Mesendoderm (in vitro differentiated cells): Measurements from ENCODE around the gene LRIG2.

ENCODE experiments used
- DNase-seq: peaks from one replicate; pipeline ENCODE4 v3.0.0; 2013
- H2AK5ac ChIP-seq: 2 replicates; pipeline ENCODE4 v1.6.1; 2013; ENCODE audit warnings: low read length, inconsistent platforms
- H2BK120ac ChIP-seq: 2 replicates; pipeline ENCODE4 v1.6.1; 2013; ENCODE audit warnings: low read depth, mild to moderate bottlenecking, low read length, moderate library complexity, mixed read lengths
- H2BK15ac ChIP-seq: replicated peaks from 2 replicates; pipeline ENCODE4 v1.6.1; 2013; ENCODE audit warnings: low read depth, mild to moderate bottlenecking, moderate library complexity
- H2BK5ac ChIP-seq: 2 replicates; pipeline ENCODE4 v1.6.1; 2013; ENCODE audit warnings: low read length, inconsistent platforms
- H3K18ac ChIP-seq: 2 replicates; pipeline ENCODE4 v1.6.1; 2013; ENCODE audit warnings: mild to moderate bottlenecking, low read length, mixed read lengths
- H3K23ac ChIP-seq: one replicate; pipeline ENCODE4 v1.6.1; 2013; ENCODE audit warnings: low read length
- H3K27ac ChIP-seq: 2 replicates; pipeline ENCODE4 v1.5.1; 2013; ENCODE audit warnings: low read depth, mild to moderate bottlenecking, inconsistent platforms, low read length, moderate library complexity
- H3K27me3 ChIP-seq: 2 replicates; pipeline ENCODE4 v1.6.1; 2013; ENCODE audit warnings: low read length, control low read depth, mild to moderate bottlenecking, inconsistent platforms; ENCODE audit not compliant: insufficient read depth, poor library complexity
- H3K36me3 ChIP-seq: 2 replicates; pipeline ENCODE4 v1.6.1; 2013; ENCODE audit warnings: low read length, inconsistent platforms; ENCODE audit not compliant: control insufficient read depth, insufficient read depth
- H3K4ac ChIP-seq: one replicate; pipeline ENCODE4 v1.6.1; 2013; ENCODE audit warnings: low read depth, mild to moderate bottlenecking, low read length, moderate library complexity
- H3K4me1 ChIP-seq: 2 replicates; pipeline ENCODE4 v1.6.1; 2013; ENCODE audit warnings: low read depth, low read length, inconsistent platforms; ENCODE audit not compliant: control insufficient read depth
- H3K4me2 ChIP-seq: 2 replicates; pipeline ENCODE4 v1.6.1; 2013; ENCODE audit warnings: low read length
- H3K4me3 ChIP-seq: 2 replicates; pipeline ENCODE4 v1.5.1; 2013; ENCODE audit warnings: mild to moderate bottlenecking, low read length
- H3K56ac ChIP-seq: one replicate; pipeline ENCODE4 v1.6.1; 2013; ENCODE audit warnings: low read length
- H3K79me1 ChIP-seq: 2 replicates; pipeline ENCODE4 v1.6.1; 2013; ENCODE audit warnings: low read length, inconsistent platforms
- H3K79me2 ChIP-seq: 2 replicates; pipeline ENCODE4 v1.6.1; 2013; ENCODE audit warnings: mild to moderate bottlenecking, low read length; ENCODE audit not compliant: control insufficient read depth, insufficient read depth
- H3K9ac ChIP-seq: 2 replicates; pipeline ENCODE4 v1.6.1; 2013; ENCODE audit warnings: low read length, inconsistent platforms
- H4K5ac ChIP-seq: one replicate; pipeline ENCODE4 v1.6.1; 2013; ENCODE audit warnings: low read length
- H4K8ac ChIP-seq: one replicate; pipeline ENCODE4 v1.6.1; 2013; ENCODE audit warnings: low read depth, mild to moderate bottlenecking, control low read depth, low read length, moderate library complexity
- WGBS: extraction: QIAGEN DNeasy Blood & Tissue Kit; methylation state at CpG from one replicate; pipeline ENCODE4 v1.1.7; 2013; ENCODE audit warnings: low lambda C conversion rate, missing lambda C conversion rate; ENCODE audit not compliant: insufficient coverage; ENCODE audit errors: extremely low coverage; 5-methylcytosine and 5-hydroxymethylcytosine counted together

Gene LRIG2

GRCh38 chr1:113090051-113090450, 17.1 kb downstream of the LRIG2 start:
- H2AK5ac ChIP-seq = no peak overlapping the region
- H2BK15ac ChIP-seq = no peak overlapping the region
- H3K18ac ChIP-seq = no peak overlapping the region
- WGBS = 100% methylated on average over 1 of the region's 1 CpG
- no peak overlapping the region for H3K4me2 ChIP-seq
- no peaks in the 10 kb centered on the region for H3K36me3 ChIP-seq
- no peak overlapping the region for H3K56ac ChIP-seq
- H3K4ac ChIP-seq = no peak overlapping the region
- no peak overlapping the region for H3K4me3 ChIP-seq
- no peak overlapping the region for H3K9ac ChIP-seq
- no peak overlapping the region for H4K8ac ChIP-seq
- H2BK5ac ChIP-seq = no peak overlapping the region
- H2BK120ac ChIP-seq = no peak overlapping the region
- H4K5ac ChIP-seq = no peak overlapping the region
- no peaks in the 10 kb centered on the region for H3K27me3 ChIP-seq
- DNase-seq = no peak
- H3K27ac ChIP-seq = no peak overlapping the region
- H3K79me1 ChIP-seq = peaks cover 3% of the 10 kb centered on the region
- H3K79me2 ChIP-seq = peaks cover 10% of the 10 kb centered on the region
- H3K4me1 ChIP-seq = no peaks in the 10 kb centered on the region
- H3K23ac ChIP-seq = no peak overlapping the region

GRCh38 chr1:113091988-113092594, 19.1 kb downstream of the LRIG2 start:
- no peak overlapping the region for H2AK5ac ChIP-seq
- H3K36me3 ChIP-seq = no peaks in the 10 kb centered on the region
- H3K79me2 ChIP-seq = peaks cover 4% of the 10 kb centered on the region
- H3K23ac ChIP-seq = no peak overlapping the region
- H2BK120ac ChIP-seq = no peak overlapping the region
- H3K4me3 ChIP-seq = no peak overlapping the region
- no peak overlapping the region for H3K4me2 ChIP-seq
- no peak overlapping the region for H2BK5ac ChIP-seq
- no peak overlapping the region for H4K5ac ChIP-seq
- no peak overlapping the region for H3K27ac ChIP-seq
- no peaks in the 10 kb centered on the region for H3K4me1 ChIP-seq
- no peak overlapping the region for H2BK15ac ChIP-seq
- no peak overlapping the region for H3K4ac ChIP-seq
- no peak overlapping the region for H3K18ac ChIP-seq
- WGBS = no CpG with 5 or more reads among the region's 1 CpG
- H3K9ac ChIP-seq = no peak overlapping the region
- H3K56ac ChIP-seq = no peak overlapping the region
- DNase-seq = no peak
- no peak overlapping the region for H4K8ac ChIP-seq
- no peaks in the 10 kb centered on the region for H3K79me1 ChIP-seq
- no peaks in the 10 kb centered on the region for H3K27me3 ChIP-seq

GRCh38 chr1:113094506-113094905, 21.5 kb downstream of the LRIG2 start:
- H3K27me3 ChIP-seq = no peaks in the 10 kb centered on the region
- H3K79me2 ChIP-seq = no peaks in the 10 kb centered on the region
- no peak overlapping the region for H3K56ac ChIP-seq
- no peak overlapping the region for H3K27ac ChIP-seq
- H3K23ac ChIP-seq = no peak overlapping the region
- no peak overlapping the region for H4K8ac ChIP-seq
- no peak for DNase-seq
- no peak overlapping the region for H2BK5ac ChIP-seq
- no peak overlapping the region for H3K4me2 ChIP-seq
- H3K4ac ChIP-seq = no peak overlapping the region
- H3K18ac ChIP-seq = no peak overlapping the region
- H2BK15ac ChIP-seq = no peak overlapping the region
- H3K4me3 ChIP-seq = no peak overlapping the region
- H3K9ac ChIP-seq = no peak overlapping the region
- no CpG with 5 or more reads among the region's 4 CpGs for WGBS
- H3K79me1 ChIP-seq = no peaks in the 10 kb centered on the region
- H3K4me1 ChIP-seq = no peaks in the 10 kb centered on the region
- H2BK120ac ChIP-seq = no peak overlapping the region
- H2AK5ac ChIP-seq = no peak overlapping the region
- H3K36me3 ChIP-seq = no peaks in the 10 kb centered on the region
- no peak overlapping the region for H4K5ac ChIP-seq

GRCh38 chr1:113095790-113096455, 22.9 kb downstream of the LRIG2 start:
- H2BK120ac ChIP-seq = no peak overlapping the region
- no peak overlapping the region for H3K4me3 ChIP-seq
- no peak overlapping the region for H3K4me2 ChIP-seq
- no peak overlapping the region for H3K23ac ChIP-seq
- no peaks in the 10 kb centered on the region for H3K79me1 ChIP-seq
- no peaks in the 10 kb centered on the region for H3K36me3 ChIP-seq
- no peak overlapping the region for H3K56ac ChIP-seq
- H2BK15ac ChIP-seq = no peak overlapping the region
- no peak overlapping the region for H3K4ac ChIP-seq
- H2BK5ac ChIP-seq = no peak overlapping the region
- H3K18ac ChIP-seq = no peak overlapping the region
- no peak overlapping the region for H3K27ac ChIP-seq
- no peaks in the 10 kb centered on the region for H3K27me3 ChIP-seq
- no peak overlapping the region for H4K5ac ChIP-seq
- WGBS = no CpG with 5 or more reads among the region's 5 CpGs
- no peaks in the 10 kb centered on the region for H3K4me1 ChIP-seq
- no peak for DNase-seq
- no peak overlapping the region for H4K8ac ChIP-seq
- H3K9ac ChIP-seq = no peak overlapping the region
- no peaks in the 10 kb centered on the region for H3K79me2 ChIP-seq
- H2AK5ac ChIP-seq = no peak overlapping the region

- Histone ChIP-seq H2BK15ac (no peak overlapping the region), H2AK5ac (no peak overlapping the region), H2BK120ac (no peak overlapping the region), H3K4me2 (no peak overlapping the region), H4K5ac (no peak overlapping the region), H3K9ac (no peak overlapping the region), H3K79me2 (no peaks in the 10 kb centered on the region), H3K23ac (no peak overlapping the region), H3K4ac (no peak overlapping the region), H3K27me3 (no peaks in the 10 kb centered on the region), H3K56ac (no peak overlapping the region), H3K4me3 (no peak overlapping the region), H4K8ac (no peak overlapping the region), H3K18ac (no peak overlapping the region), H3K36me3 (no peaks in the 10 kb centered on the region), H3K79me1 (no peaks in the 10 kb centered on the region), H3K4me1 (no peaks in the 10 kb centered on the region), H3K27ac (no peak overlapping the region), H2BK5ac (no peak overlapping the region)
- DNase-seq = no peak
- no CpG with 5 or more reads among the region's 3 CpGs for WGBS
These were observed 23.5 kb downstream of the LRIG2 start for GRCh38 chr1:113096493-113096892.

- Histone ChIP-seq H3K4me1 (no peaks in the 10 kb centered on the region), H4K5ac (no peak overlapping the region), H3K4ac (no peak overlapping the region), H3K4me3 (no peak overlapping the region), H3K18ac (no peak overlapping the region), H2BK120ac (no peak overlapping the region), H3K4me2 (no peak overlapping the region), H2AK5ac (no peak overlapping the region), H3K27me3 (no peaks in the 10 kb centered on the region), H3K79me1 (no peaks in the 10 kb centered on the region), H3K23ac (no peak overlapping the region), H3K9ac (no peak overlapping the region), H2BK15ac (no peak overlapping the region), H3K79me2 (no peaks in the 10 kb centered on the region), H4K8ac (no peak overlapping the region), H3K56ac (no peak overlapping the region), H3K27ac (no peak overlapping the region), H3K36me3 (peaks cover 2% of the 10 kb centered on the region), H2BK5ac (no peak overlapping the region)
- DNase-seq = no peak
These were observed 28.6 kb downstream of the LRIG2 start for GRCh38 chr1:113101588-113101987.
